Osteoblast (primary cell): ENCODE measurements around the gene PPP1R2B. TPM values are rescaled to one million over a fixed set of nuclear protein-coding genes. Genes with fewer than 3 reads are reported as not detected.

ENCODE experiments used
- DNase-seq: peaks from one replicate; pipeline ENCODE4 v3.0.0; 2011; ENCODE audit warnings: low spot score, mixed read lengths; ENCODE audit not compliant: insufficient read length; ENCODE audit errors: missing footprints
- H2AFZ ChIP-seq: 2 replicates; pipeline ENCODE4 v1.6.0; 2011; ENCODE audit warnings: mild to moderate bottlenecking, low read length
- H3K27ac ChIP-seq: 2 replicates; pipeline ENCODE4 v1.5.1; 2011; ENCODE audit warnings: mild to moderate bottlenecking, low read depth, low read length, moderate library complexity
- H3K27me3 ChIP-seq: 2 replicates; pipeline ENCODE4 v1.6.0; 2012; ENCODE audit warnings: mild to moderate bottlenecking, control low read depth, inconsistent platforms, low read length, moderate library complexity; ENCODE audit not compliant: insufficient read depth
- H3K36me3 ChIP-seq: 2 replicates; pipeline ENCODE4 v1.5.1; 2011; ENCODE audit warnings: mild to moderate bottlenecking, low read length, control low read depth, moderate library complexity; ENCODE audit not compliant: insufficient read depth
- H3K4me1 ChIP-seq: 2 replicates; pipeline ENCODE4 v1.5.1; 2011; ENCODE audit warnings: mild to moderate bottlenecking, low read length, control low read depth, moderate library complexity; ENCODE audit not compliant: insufficient read depth
- H3K4me2 ChIP-seq: 2 replicates; pipeline ENCODE4 v1.6.0; 2011; ENCODE audit warnings: mild to moderate bottlenecking, low read length; ENCODE audit not compliant: insufficient read depth
- H3K4me3 ChIP-seq: fragments of 200-600 bp; sonication (generic); 3 replicates; pipeline ENCODE4 v1.5.1; 2012; ENCODE audit warnings: mild to moderate bottlenecking, low read length, inconsistent platforms; ENCODE audit not compliant: insufficient read depth
- H3K79me2 ChIP-seq: 2 replicates; pipeline ENCODE4 v1.6.0; 2012; ENCODE audit warnings: mild to moderate bottlenecking, low read length, control low read depth, inconsistent platforms; ENCODE audit not compliant: insufficient read depth
- H3K9me3 ChIP-seq: 2 replicates; pipeline ENCODE4 v1.5.1; 2011; ENCODE audit warnings: low read depth, low read length, control low read depth
- H4K20me1 ChIP-seq: 2 replicates; pipeline ENCODE4 v1.6.0; 2012; ENCODE audit warnings: mild to moderate bottlenecking, low read length, control low read depth; ENCODE audit not compliant: insufficient read depth
- CTCF ChIP-seq: IDR thresholded peaks from 2 replicates; pipeline ENCODE4 v1.5.1; 2011; ENCODE audit warnings: mild to moderate bottlenecking, low read depth, low read length, moderate library complexity; ENCODE audit errors: extremely low read depth
- total RNA-seq: library from RNA; depleted of rRNA; stranded (reverse); fragments of >200 nt; gene quantifications from 2 replicates; pipeline ENCODE4 v1.2.3, GENCODE V29; 2012

PPP1R2B gene
- total RNA-seq, 1 donor: under 0.01 TPM

- no peak for TF ChIP-seq CTCF
- Histone ChIP-seq H4K20me1 (no peaks in the 10 kb centered on the region), H3K36me3 (no peaks in the 10 kb centered on the region), H3K27ac (no peak overlapping the region), H3K9me3 (no peaks in the 10 kb centered on the region), H3K4me1 (no peaks in the 10 kb centered on the region), H3K4me3 (no peak overlapping the region), H3K79me2 (no peaks in the 10 kb centered on the region), H3K27me3 (no peaks in the 10 kb centered on the region), H2AFZ (no peak overlapping the region), H3K4me2 (no peak overlapping the region)
- DNase-seq: no peak
These were observed 33.3 kb downstream of the PPP1R2B start for GRCh38 chr5:156883316-156883875.

GRCh38 chr5:156888520-156888919 lies 38.4 kb downstream of the PPP1R2B start:
- H3K79me2 ChIP-seq: no peaks in the 10 kb centered on the region
- no peaks in the 10 kb centered on the region for H3K36me3 ChIP-seq
- no peak overlapping the region for H3K4me3 ChIP-seq
- H3K27me3 ChIP-seq: no peaks in the 10 kb centered on the region
- no peak overlapping the region for H2AFZ ChIP-seq
- no peak overlapping the region for H3K4me2 ChIP-seq
- H3K4me1 ChIP-seq: no peaks in the 10 kb centered on the region
- no peaks in the 10 kb centered on the region for H4K20me1 ChIP-seq
- no peaks in the 10 kb centered on the region for H3K9me3 ChIP-seq
- no peak for TF ChIP-seq CTCF
- H3K27ac ChIP-seq: no peak overlapping the region
- no peak for DNase-seq

GRCh38 chr5:156892223-156892622 lies 42.1 kb downstream of the PPP1R2B start:
- H3K27me3 ChIP-seq: no peaks in the 10 kb centered on the region
- H3K4me1 ChIP-seq: no peaks in the 10 kb centered on the region
- H3K27ac ChIP-seq: no peak overlapping the region
- no peak overlapping the region for H3K4me2 ChIP-seq
- no peaks in the 10 kb centered on the region for H3K9me3 ChIP-seq
- H4K20me1 ChIP-seq: no peaks in the 10 kb centered on the region
- TF ChIP-seq CTCF: no peak
- H3K79me2 ChIP-seq: no peaks in the 10 kb centered on the region
- no peaks in the 10 kb centered on the region for H3K36me3 ChIP-seq
- DNase-seq: no peak
- H3K4me3 ChIP-seq: no peak overlapping the region
- H2AFZ ChIP-seq: no peak overlapping the region

- no peaks in the 10 kb centered on the region for H3K4me1 ChIP-seq
- no peaks in the 10 kb centered on the region for H3K27me3 ChIP-seq
- no peak overlapping the region for H3K4me3 ChIP-seq
- H3K36me3 ChIP-seq: no peaks in the 10 kb centered on the region
- no peaks in the 10 kb centered on the region for H3K9me3 ChIP-seq
- no peak for TF ChIP-seq CTCF
- no peak for DNase-seq
- H2AFZ ChIP-seq: no peak overlapping the region
- no peaks in the 10 kb centered on the region for H4K20me1 ChIP-seq
- no peaks in the 10 kb centered on the region for H3K79me2 ChIP-seq
- H3K4me2 ChIP-seq: no peak overlapping the region
- H3K27ac ChIP-seq: no peak overlapping the region
These were observed 42.8 kb downstream of the PPP1R2B start for GRCh38 chr5:156892864-156893263.
